HG03439 (cell line): Measurements from ENCODE around the gene FAF1.
"Not testable (repeated sequence)": the region's sequence is repeated elsewhere in the genome, so short reads cannot be mapped to it uniquely, and the experiment has no call there.

Experiments
- ATAC-seq: cut with Tn5 transposase; IDR thresholded peaks from one replicate; pipeline ENCODE4 v1.9.1; 2021; ENCODE audit warnings: mild to moderate bottlenecking, moderate library complexity; ENCODE audit not compliant: unreplicated experiment

Gene FAF1

DNA sequence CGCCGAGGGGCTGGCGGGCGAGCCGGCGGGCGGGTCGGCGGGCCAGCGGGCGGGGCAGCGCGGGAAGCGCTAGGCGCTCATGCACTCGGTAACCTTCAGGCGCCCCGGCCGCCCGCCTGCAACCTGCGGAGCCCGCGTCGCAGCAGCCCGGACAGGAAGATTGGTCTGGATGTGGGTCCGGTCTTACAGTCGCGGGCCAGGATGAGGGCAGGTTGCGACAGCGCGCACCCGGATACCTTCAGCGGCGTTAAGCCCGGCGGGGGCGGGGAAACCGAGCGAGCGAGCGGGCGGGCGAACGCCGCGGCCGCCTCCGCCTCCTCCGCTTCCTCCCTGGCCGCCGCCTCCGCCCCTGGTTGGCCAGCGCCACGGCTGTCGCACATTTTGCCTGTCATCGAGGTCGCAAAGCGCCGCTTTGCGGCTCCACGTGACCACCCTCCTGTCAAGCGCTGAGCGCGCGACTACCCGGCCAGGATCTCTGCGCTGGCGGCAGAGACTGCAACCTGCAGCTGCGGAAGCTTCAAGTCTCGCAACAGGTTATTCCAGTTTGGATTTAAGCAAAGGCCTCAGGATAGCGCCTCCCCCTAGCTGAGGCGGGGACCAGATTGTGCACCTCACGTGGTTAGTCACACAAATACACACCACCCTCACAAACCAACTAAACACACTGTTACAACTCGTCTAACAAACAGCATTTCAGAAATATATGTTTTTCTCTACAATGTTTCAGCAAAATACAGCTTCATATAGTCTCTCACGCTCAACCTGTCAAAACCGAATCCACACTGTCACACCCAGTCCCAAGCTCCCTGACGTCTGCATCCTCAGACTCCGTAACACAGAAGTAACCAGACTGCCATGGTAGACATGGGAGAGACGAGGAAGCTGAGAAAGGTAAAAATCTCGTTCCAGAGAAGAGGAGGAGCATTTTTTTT, at the start of gene FAF1:
Gene FAF1, minus strand, starts transcription at position 355 of the 932 bp plus-strand sequence. CDS start 456 bp downstream, outside the sequence.
- ATAC-seq: peak; percentile 92

- no peak for ATAC-seq
Measured at GRCh38 chr1:51009381-51009780, 49.3 kb upstream of the FAF1 start.

- ATAC-seq: not testable (repeated sequence)
Measured at GRCh38 chr1:51005549-51005948, 45.5 kb upstream of the FAF1 start.

GRCh38 chr1:51002516-51002915, 42.4 kb upstream of the FAF1 start:
- no peak for ATAC-seq

- ATAC-seq: no peak
Measured at GRCh38 chr1:51000651-51001050, 40.6 kb upstream of the FAF1 start.

DNA sequence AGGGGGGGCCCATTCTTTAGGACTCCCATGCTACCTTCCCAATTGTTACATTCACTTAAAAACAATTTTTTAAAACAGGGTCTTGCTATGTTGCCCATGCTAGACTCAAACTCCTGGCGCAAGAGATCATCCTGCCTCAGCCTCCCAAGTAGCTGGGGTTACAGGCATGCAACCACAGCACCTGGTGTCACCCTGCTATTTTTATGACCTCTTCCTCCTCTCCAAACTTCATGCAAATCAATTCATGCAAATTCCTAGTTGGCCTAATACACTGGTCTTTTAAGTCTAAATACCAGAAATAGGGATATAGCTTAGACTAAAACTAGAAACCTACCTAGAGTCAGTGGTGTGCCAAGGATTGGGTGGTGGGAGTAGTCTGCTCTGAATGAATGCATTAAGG, 40.1 kb upstream of the FAF1 start:
- no peak for ATAC-seq

DNA sequence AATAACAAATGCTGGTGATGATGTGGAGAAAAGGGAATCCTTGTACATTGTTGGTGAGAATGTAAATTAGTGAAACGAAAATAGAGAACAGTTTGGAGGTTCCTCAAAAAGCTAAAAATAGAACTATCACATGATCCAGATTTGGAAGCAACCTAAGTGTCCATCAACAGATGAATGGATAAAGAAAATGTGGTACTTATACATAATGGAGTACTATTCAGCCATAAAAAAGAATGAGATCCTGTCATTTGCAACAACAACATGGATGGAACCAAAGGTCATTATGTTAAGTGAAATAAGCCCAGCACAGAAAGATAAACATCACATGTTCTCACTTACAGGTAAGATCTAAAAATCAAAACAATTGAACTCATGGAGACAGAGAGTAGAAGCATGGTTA, 39.3 kb upstream of the FAF1 start:
- not testable (repeated sequence) for ATAC-seq

- ATAC-seq: no peak
Measured at GRCh38 chr1:50996083-50996482, 36.0 kb upstream of the FAF1 start.

- no peak for ATAC-seq
Measured at GRCh38 chr1:50995651-50996050, 35.6 kb upstream of the FAF1 start.

- no peak for ATAC-seq
Measured at GRCh38 chr1:50994997-50995396, 34.9 kb upstream of the FAF1 start.

DNA sequence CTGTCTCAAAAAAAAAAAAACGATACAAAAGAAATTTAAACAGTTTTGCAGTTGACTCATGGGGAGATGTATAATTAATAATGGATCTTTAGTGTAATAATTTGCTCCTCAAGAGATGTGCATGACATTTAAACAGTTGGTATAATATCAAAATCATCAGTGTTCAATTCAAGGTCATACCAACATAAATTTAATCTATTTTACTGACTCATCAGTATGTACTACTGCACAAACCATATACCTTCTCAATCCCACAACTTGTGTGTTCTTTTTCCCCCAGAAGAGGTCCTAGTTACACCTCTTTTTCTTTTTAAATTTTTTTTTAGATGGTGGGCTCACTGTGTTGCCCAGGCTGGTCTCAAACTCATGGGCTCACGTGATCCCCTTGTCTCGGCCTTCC, 33.6 kb upstream of the FAF1 start:
- no peak for ATAC-seq

GRCh38 chr1:50992532-50993318, 32.7 kb upstream of the FAF1 start:
- ATAC-seq: no peak

DNA sequence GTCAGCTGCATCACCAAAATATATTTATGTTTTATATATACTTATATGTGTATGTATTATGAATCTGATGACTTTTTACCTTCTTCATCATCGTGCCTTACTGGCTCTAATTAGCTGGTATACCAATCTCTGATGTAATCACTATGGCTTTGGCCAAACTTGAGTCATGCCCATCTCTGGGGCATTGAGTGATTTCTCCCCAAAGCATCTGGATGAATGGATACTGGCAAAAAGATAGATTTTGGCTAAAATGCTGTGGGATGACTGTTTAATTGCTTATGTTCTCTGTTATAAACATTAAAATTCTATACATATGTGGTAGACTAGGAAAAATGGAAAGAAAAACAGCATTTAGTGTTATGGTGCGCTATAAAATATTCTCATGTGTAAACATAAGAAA, 29.6 kb upstream of the FAF1 start:
- no peak for ATAC-seq

- ATAC-seq: no peak
Measured at GRCh38 chr1:50986653-50987052, 26.6 kb upstream of the FAF1 start.

GRCh38 chr1:50985094-50985493, 25.0 kb upstream of the FAF1 start:
- ATAC-seq: no peak

- no peak for ATAC-seq
Measured at GRCh38 chr1:50983219-50983802, 23.2 kb upstream of the FAF1 start.

DNA sequence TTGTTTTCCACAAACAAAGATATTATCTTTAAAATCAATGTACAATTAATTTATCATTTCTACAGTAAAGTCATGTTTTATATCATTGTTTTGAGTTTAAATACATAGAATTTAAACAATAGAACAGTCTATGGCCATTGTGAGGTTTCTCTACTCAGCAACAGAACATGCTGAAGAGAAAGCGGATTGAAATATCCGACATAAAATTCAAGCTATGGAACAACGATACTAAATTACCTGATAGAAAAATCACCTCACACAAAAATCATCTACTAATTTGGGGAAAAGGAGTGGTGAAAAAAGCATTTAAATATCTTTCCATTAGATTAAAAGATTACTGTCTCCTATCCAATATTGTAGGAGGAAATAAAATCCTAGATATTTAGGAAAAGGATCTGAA, 22.5 kb upstream of the FAF1 start:
- ATAC-seq: no peak

GRCh38 chr1:50981741-50982140, 21.7 kb upstream of the FAF1 start:
- no peak for ATAC-seq

DNA sequence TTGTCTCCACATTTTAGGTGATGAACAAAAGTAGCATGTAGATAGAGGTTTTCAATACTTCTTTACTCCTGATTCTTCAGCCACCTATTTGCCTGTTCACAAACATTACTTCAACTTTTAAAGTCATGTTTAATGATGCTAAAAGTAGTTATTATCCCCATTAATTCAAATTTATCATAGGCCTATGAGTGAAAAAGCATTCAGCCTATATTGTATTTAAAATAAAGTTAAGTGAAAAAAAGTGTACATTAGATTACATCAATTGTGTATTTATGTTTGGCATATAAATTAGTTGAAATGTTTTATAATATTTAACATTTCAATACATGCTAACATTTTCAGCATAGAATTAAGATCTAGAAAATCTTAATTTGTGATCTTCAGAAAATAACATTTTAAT, 20.4 kb upstream of the FAF1 start:
- ATAC-seq: no peak

DNA sequence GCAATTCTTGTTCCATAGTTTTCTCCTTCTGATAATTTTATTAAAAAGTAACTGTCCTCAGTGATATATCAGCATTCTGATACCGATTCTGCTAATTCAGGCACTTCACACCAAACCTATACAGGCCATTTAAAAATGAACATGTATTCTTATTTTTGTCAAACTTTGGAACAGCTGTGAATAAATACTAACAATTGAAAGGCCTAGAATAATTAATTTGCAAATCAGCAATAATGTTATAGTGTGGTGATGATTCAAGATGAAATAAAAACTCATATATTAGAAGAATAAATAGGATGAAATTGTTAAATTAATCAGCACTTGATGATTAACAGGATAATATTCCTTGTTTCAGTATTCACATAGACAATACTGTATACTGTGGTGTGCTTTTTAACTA, 19.9 kb upstream of the FAF1 start:
- ATAC-seq: no peak
